Measurements from ENCODE around the gene CTNNA3.

The CTNNA3 gene

GRCh38 chr10:66717231-66717981 lies 978.6 kb downstream of the CTNNA3 start:
- no peak for DNase-seq

GRCh38 chr10:66714741-66715140 lies 981.3 kb downstream of the CTNNA3 start:
- no peak for DNase-seq

GRCh38 chr10:66713387-66713786 lies 982.6 kb downstream of the CTNNA3 start:
- DNase-seq: no peak

GRCh38 chr10:66698069-66698468 lies 997.9 kb downstream of the CTNNA3 start:
- DNase-seq: no peak

GRCh38 chr10:66695046-66695445 lies 1000.9 kb downstream of the CTNNA3 start:
- no peak for DNase-seq

GRCh38 chr10:66684581-66684980 lies 1011.4 kb downstream of the CTNNA3 start:
- DNase-seq: no peak

GRCh38 chr10:66680886-66681285 lies 1015.1 kb downstream of the CTNNA3 start:
- DNase-seq: no peak

- no peak for DNase-seq
Observed at GRCh38 chr10:66678521-66678920, 1017.5 kb downstream of the CTNNA3 start.

- DNase-seq: no peak
Observed at GRCh38 chr10:66673071-66673470, 1022.9 kb downstream of the CTNNA3 start.

- DNase-seq: no peak
Observed at GRCh38 chr10:66671562-66671961, 1024.4 kb downstream of the CTNNA3 start.

GRCh38 chr10:66671064-66671463 lies 1024.9 kb downstream of the CTNNA3 start:
- no peak for DNase-seq

- DNase-seq: no peak
Observed at GRCh38 chr10:66656499-66656898, 1039.5 kb downstream of the CTNNA3 start.

GRCh38 chr10:66654861-66655260 lies 1041.1 kb downstream of the CTNNA3 start:
- no peak for DNase-seq

- no peak for DNase-seq
Observed at GRCh38 chr10:66651308-66652082, 1044.5 kb downstream of the CTNNA3 start.

GRCh38 chr10:66649626-66650025 lies 1046.4 kb downstream of the CTNNA3 start:
- DNase-seq: no peak

GRCh38 chr10:66642217-66642616 lies 1053.8 kb downstream of the CTNNA3 start:
- no peak for DNase-seq

GRCh38 chr10:66639371-66639770 lies 1056.6 kb downstream of the CTNNA3 start:
- no peak for DNase-seq

GRCh38 chr10:66637273-66638036 lies 1058.5 kb downstream of the CTNNA3 start:
- no peak for DNase-seq

- DNase-seq: no peak
Observed at GRCh38 chr10:66629996-66630395, 1066.0 kb downstream of the CTNNA3 start.

- DNase-seq: no peak
Observed at GRCh38 chr10:66627156-66627555, 1068.8 kb downstream of the CTNNA3 start.

GRCh38 chr10:66625709-66626590 lies 1070.0 kb downstream of the CTNNA3 start:
- DNase-seq: no peak

GRCh38 chr10:66622050-66622449 lies 1073.9 kb downstream of the CTNNA3 start:
- DNase-seq: no peak
